ENCODE data around the gene SCD5.

Gene SCD5

DNA sequence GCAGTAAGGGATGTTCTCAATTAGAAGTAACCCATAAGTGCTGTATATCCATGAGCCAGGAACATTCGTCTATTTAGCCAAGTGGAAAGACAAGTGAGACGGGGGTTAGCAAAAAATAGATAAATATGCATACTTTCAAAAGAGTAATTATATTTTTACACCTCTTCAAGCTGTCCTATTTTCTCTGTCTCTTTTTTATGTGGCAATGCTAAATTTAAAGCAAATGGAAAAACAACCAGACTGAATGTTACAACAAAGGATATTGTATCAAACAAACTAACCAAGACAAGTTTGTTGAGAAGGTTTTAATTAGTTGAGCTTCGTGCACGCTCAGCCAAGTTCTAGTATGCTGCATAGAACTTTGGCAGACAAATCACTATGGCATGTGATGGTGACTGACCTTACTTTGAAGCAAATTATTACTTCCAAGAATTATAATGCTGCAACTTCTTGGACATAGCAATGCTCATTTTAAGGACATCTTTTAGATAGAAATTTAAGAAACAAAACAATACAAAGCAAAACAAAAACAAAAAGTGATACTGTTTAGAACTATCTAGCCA, 175.4 kb downstream of the SCD5 start:
- TF ChIP-seq, protein P1, sequence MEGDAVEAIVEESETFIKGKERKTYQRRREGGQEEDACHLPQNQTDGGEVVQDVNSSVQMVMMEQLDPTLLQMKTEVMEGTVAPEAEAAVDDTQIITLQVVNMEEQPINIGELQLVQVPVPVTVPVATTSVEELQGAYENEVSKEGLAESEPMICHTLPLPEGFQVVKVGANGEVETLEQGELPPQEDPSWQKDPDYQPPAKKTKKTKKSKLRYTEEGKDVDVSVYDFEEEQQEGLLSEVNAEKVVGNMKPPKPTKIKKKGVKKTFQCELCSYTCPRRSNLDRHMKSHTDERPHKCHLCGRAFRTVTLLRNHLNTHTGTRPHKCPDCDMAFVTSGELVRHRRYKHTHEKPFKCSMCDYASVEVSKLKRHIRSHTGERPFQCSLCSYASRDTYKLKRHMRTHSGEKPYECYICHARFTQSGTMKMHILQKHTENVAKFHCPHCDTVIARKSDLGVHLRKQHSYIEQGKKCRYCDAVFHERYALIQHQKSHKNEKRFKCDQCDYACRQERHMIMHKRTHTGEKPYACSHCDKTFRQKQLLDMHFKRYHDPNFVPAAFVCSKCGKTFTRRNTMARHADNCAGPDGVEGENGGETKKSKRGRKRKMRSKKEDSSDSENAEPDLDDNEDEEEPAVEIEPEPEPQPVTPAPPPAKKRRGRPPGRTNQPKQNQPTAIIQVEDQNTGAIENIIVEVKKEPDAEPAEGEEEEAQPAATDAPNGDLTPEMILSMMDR (conservative IDR thresholded peaks at IDR 0.05) = no peak
- H3K27ac ChIP-seq = no peak overlapping the region

DNA sequence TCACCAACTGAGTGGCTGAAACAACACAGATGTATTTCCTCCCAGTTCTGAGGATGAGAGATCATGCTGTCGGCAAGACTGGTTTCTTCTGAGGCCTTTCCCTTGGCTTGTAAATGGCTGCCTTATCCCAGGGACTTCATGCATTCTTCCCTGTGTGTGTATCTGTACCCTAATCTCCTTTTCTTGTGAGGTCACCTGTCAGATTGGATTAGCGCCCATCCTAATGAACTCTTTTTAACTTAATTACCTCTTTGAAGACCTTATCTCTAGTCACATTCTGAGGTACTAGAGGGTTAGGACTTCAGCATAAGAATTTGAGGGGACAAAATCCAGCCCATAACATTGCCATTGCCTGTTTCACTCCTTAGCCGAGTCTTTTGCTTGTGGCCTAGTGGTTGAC, 177.3 kb downstream of the SCD5 start:
- H3K27ac ChIP-seq = peak overlapping the region; percentile 29; the same call in 1 of the 2 replicates
- TF ChIP-seq, protein P1 (conservative IDR thresholded peaks at IDR 0.05) = no peak

DNA sequence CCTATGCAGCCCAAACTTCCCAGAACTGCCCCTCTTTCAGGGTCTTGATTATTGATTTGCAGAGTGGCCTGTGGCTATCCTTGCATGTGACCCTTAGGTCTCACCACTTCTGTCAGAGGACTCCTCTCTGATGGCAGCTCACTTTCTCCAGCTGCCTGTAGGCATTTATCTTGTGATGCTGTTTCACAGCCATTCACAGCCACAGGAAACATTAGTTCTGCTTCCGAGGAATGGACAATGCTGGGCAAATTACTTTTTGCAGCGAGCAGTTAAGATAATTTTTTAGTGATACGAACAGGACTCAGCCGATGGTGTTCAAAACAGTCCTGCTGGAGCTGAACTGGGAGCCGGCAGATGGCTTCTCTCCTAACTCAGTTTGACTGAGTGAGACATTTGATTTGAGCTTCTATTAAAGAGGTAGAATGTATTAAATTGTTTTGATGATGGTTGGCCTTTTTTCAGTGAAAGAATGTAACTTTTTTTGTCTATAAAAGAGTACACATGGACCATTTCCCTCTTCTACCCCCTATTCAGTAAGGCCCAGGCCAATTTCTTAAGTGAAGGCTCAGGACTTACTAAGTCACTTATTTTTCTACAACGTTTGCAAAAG, 178.4 kb downstream of the SCD5 start:
- H3K27ac ChIP-seq = peak overlapping the region; percentile 29; the same call in 1 of the 2 replicates
- TF ChIP-seq, protein P1 (conservative IDR thresholded peaks at IDR 0.05) = no peak

GRCh38 chr4:82618103-82618720, 180.4 kb downstream of the SCD5 start:
- H3K27ac ChIP-seq = no peak overlapping the region
- TF ChIP-seq, protein P1 (conservative IDR thresholded peaks at IDR 0.05) = no peak

DNA sequence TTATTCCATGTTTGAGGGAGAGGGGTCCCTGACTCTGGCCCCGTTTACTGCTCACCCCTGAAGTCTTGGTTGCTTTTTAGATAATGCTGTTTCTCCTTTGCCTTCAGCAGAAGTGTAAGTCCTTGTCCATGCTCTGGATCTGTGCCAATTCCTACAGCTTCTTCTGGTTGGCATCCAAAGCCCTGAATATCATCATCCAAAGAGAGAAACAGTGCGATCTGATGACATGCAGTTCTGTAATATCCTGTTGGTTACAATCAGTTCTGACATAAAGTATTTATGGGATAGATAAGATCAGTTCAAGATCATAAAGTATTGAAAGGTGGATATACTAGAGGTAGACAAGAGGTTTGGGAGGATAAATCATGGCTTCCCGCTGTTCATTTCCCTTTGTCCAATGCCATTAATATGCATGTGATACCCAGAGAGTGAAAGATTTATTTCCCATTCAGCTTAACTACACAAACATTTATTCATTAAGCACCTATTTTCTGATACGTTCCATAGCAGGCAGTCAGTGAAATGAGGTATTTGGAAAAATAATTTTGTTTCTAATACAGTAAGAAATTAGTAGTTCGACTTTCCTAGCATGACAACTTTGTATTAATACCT, 183.7 kb downstream of the SCD5 start:
- H3K27ac ChIP-seq = peak overlapping the region; percentile 69
- TF ChIP-seq, protein P1 (conservative IDR thresholded peaks at IDR 0.05) = no peak

GRCh38 chr4:82613121-82613520, 185.5 kb downstream of the SCD5 start:
- H3K27ac ChIP-seq = peak overlapping the region; percentile 69; the same call in 1 of the 2 replicates
- TF ChIP-seq, protein P1 (conservative IDR thresholded peaks at IDR 0.05) = no peak

DNA sequence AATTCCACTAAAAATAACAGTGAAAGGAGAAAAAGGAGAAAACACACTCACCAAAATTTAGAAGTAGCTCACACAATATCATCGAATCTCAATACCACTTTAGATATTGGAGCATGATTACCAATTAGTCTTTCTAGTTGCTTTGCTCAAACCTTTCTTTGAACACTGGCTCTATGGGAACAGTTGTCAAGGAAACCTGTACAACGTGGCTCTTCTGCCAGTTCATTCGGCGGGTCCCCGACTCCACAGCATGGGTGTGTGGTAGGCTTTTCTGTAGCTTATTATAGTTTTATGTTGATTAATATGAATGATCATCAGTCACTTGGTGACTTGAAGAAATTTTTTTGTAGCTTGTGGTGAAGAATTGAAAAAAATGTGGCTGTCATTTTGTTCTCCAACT, 186.6 kb downstream of the SCD5 start:
- H3K27ac ChIP-seq = no peak overlapping the region
- TF ChIP-seq, protein P1 (conservative IDR thresholded peaks at IDR 0.05) = no peak

All from VCaP (cell line).